HG03045 (cell line): Measurements from ENCODE around the gene KLRC4.
"Not testable (repeated sequence)": the region's sequence is repeated elsewhere in the genome, so short reads cannot be mapped to it uniquely, and the experiment has no call there.

Source experiments
- ATAC-seq: cut with Tn5 transposase; IDR thresholded peaks from one replicate; pipeline ENCODE4 v1.9.1; 2021; ENCODE audit warnings: mild to moderate bottlenecking, moderate library complexity; ENCODE audit not compliant: unreplicated experiment

Gene KLRC4

GRCh38 chr12:10409392-10409791 lies at the start of gene KLRC4:
KLRC4 (minus strand) TSS chr12:10409757; CDS start chr12:10409575, 182 bp downstream.
- ATAC-seq = no peak

GRCh38 chr12:10457760-10458159 lies 48.2 kb upstream of the KLRC4 start:
- no peak for ATAC-seq

GRCh38 chr12:10456856-10457255 lies 47.3 kb upstream of the KLRC4 start:
- no peak for ATAC-seq

- no peak for ATAC-seq
Observed at GRCh38 chr12:10455766-10456165, 46.2 kb upstream of the KLRC4 start.

- ATAC-seq = no peak
Observed at GRCh38 chr12:10454531-10454930, 45.0 kb upstream of the KLRC4 start.

GRCh38 chr12:10453156-10453555 lies 43.6 kb upstream of the KLRC4 start, which contains the start of gene KLRC1:
KLRC1 (minus strand) TSS chr12:10453377; CDS start chr12:10451156, 2,221 bp downstream.
- ATAC-seq = no peak

- no peak for ATAC-seq
Observed at GRCh38 chr12:10448236-10448635, 38.7 kb upstream of the KLRC4 start.

- not testable (repeated sequence) for ATAC-seq
Observed at GRCh38 chr12:10446052-10446451, 36.5 kb upstream of the KLRC4 start.

GRCh38 chr12:10441144-10441543 lies 31.6 kb upstream of the KLRC4 start:
- not testable (repeated sequence) for ATAC-seq

GRCh38 chr12:10439608-10440274 lies 30.2 kb upstream of the KLRC4 start:
- not testable (repeated sequence) for ATAC-seq

GRCh38 chr12:10437601-10438000 lies 28.0 kb upstream of the KLRC4 start:
- not testable (repeated sequence) for ATAC-seq

GRCh38 chr12:10435816-10436215 lies 26.3 kb upstream of the KLRC4 start, which contains the start of gene KLRC2:
KLRC2 (minus strand) TSS chr12:10436010; CDS start chr12:10435986, 24 bp downstream.
- ATAC-seq = not testable (repeated sequence)

- not testable (repeated sequence) for ATAC-seq
Observed at GRCh38 chr12:10430623-10431022, 21.1 kb upstream of the KLRC4 start.

GRCh38 chr12:10425938-10426337 lies 16.4 kb upstream of the KLRC4 start:
- not testable (repeated sequence) for ATAC-seq

GRCh38 chr12:10424260-10424899 lies 14.8 kb upstream of the KLRC4 start:
- not testable (repeated sequence) for ATAC-seq

GRCh38 chr12:10422159-10422558 lies 12.6 kb upstream of the KLRC4 start:
- not testable (repeated sequence) for ATAC-seq

- ATAC-seq = not testable (repeated sequence)
Observed at GRCh38 chr12:10420334-10420733, 10.8 kb upstream of the KLRC4 start, which contains the start of gene KLRC3. KLRC3 (minus strand) TSS chr12:10420595; CDS start chr12:10420550, 45 bp downstream.

GRCh38 chr12:10408842-10409241 lies 715 bp downstream of the KLRC4 start:
- ATAC-seq = no peak

GRCh38 chr12:10406725-10407124 lies 2.8 kb downstream of the KLRC4 start:
- ATAC-seq = no peak

- ATAC-seq = no peak
Observed at GRCh38 chr12:10405294-10405693, 4.3 kb downstream of the KLRC4 start.

- ATAC-seq = no peak
Observed at GRCh38 chr12:10404798-10405197, 4.8 kb downstream of the KLRC4 start.

GRCh38 chr12:10400829-10401228 lies 8.7 kb downstream of the KLRC4 start:
- no peak for ATAC-seq
